Prostate gland (tissue), 2 donors: Measurements from ENCODE around the gene CFHR4.

Source experiments
- CTCF ChIP-seq, 4 experiments: fragments of 200-600 bp in 2 of 4; fragments of 450-650 bp in 2 of 4; sonication (generic) in 2 of 4; IDR thresholded peaks; 1 replicate in 3 of 4; 2 replicates in 1 of 4; pipeline ENCODE4 v1.5.1; 2016 to 2019; ENCODE audit warnings: antibody characterized with exemption in 4 of 4, mild to moderate bottlenecking in 2 of 4, moderate library complexity in 2 of 4
- POLR2A ChIP-seq: fragments of 450-650 bp; IDR thresholded peaks from one replicate; pipeline ENCODE4 v1.6.1; 2016; ENCODE audit warnings: antibody characterized with exemption, mild to moderate bottlenecking
- POLR2AphosphoS5 ChIP-seq: sonication (generic); formaldehyde crosslinking; IDR thresholded peaks from one replicate; pipeline ENCODE4 v1.6.1; 2017; ENCODE audit warnings: antibody characterized with exemption

- TF ChIP-seq CTCF (IDR thresholded peaks at IDR 0.05) (no peak), POLR2A (no peak), POLR2AphosphoS5 (no peak)
Measured at GRCh38 chr1:196955926-196956325, 68.1 kb downstream of the CFHR4 start.
